ENCODE measurements around the gene GPATCH11.

Gene GPATCH11

GRCh38 chr2:37104178-37104577 lies 19.9 kb downstream of the GPATCH11 start:
- H3K4ac ChIP-seq (ENCODE audit: low read length): no peak overlapping the region
- no peak overlapping the region for H2AFZ ChIP-seq (ENCODE audit: low read length)
- H3K27ac ChIP-seq (replicated peaks; ENCODE audit: low read length): no peak overlapping the region
- H3K79me1 ChIP-seq (ENCODE audit: low read depth, low read length): no peaks in the 10 kb centered on the region
- H3K14ac ChIP-seq (ENCODE audit: low read length): no peak overlapping the region
- H4K91ac ChIP-seq (ENCODE audit: low read depth, low read length, poor library complexity): no peak overlapping the region
- H3K4me2 ChIP-seq (ENCODE audit: insufficient read depth, low read length, poor library complexity, severe bottlenecking): no peak overlapping the region
- H3K9me3 ChIP-seq (replicated peaks in 1 of 2; ENCODE audit: control insufficient read depth in 2 of 2, insufficient read depth in 1 of 2, low read depth in 1 of 2, low read length in 2 of 2): no peaks in the 10 kb centered on the region
- H3K36me3 ChIP-seq (replicated peaks in 1 of 2; ENCODE audit: control insufficient read depth in 2 of 2, insufficient read depth in 2 of 2, low read length in 2 of 2): peaks cover 4 to 71% of the 10 kb centered on the region in 2 donors
- no peak overlapping the region for H4K8ac ChIP-seq (ENCODE audit: low read depth, low read length)
- no peak overlapping the region for H2BK12ac ChIP-seq (ENCODE audit: low read length)
- no peaks in the 10 kb centered on the region for H3K4me1 ChIP-seq (ENCODE audit: control insufficient read depth in 2 of 2, insufficient read depth in 1 of 2, low read depth in 1 of 2, low read length in 2 of 2)
- no peak overlapping the region for H3K18ac ChIP-seq (ENCODE audit: low read length)
- H2AK5ac ChIP-seq (ENCODE audit: low read depth, low read length): no peak overlapping the region
- no peak overlapping the region for H3K9ac ChIP-seq (ENCODE audit: low read depth, low read length, poor library complexity)
- peaks cover 0 to 2% (median 0%) of the 10 kb centered on the region in 3 experiments for H3K27me3 ChIP-seq (ENCODE audit: control insufficient read depth in 3 of 3, insufficient read depth in 3 of 3, low read depth in 1 of 3, low read length in 3 of 3)
- WGBS, 2 donors (ENCODE audit: extremely low coverage in 2 of 2, insufficient read length in 2 of 2, insufficient replicate concordance in 1 of 2): no CpG with 5 or more reads among the region's 2 CpGs
- no peak overlapping the region for H2BK15ac ChIP-seq (ENCODE audit: low read length)
- no peak for DNase-seq (ENCODE audit: low spot score)
- no peak overlapping the region for H2BK120ac ChIP-seq (ENCODE audit: low read depth, low read length)
- H3K4me3 ChIP-seq (ENCODE audit: low read length in 2 of 2): no peak overlapping the region
- H2BK5ac ChIP-seq (ENCODE audit: low read length): no peak overlapping the region
- no peak overlapping the region for H3K23ac ChIP-seq (ENCODE audit: low read depth, low read length, poor library complexity)

GRCh38 chr2:37105150-37105549 lies 20.8 kb downstream of the GPATCH11 start:
- H3K4me3 ChIP-seq (ENCODE audit: low read length in 2 of 2): no peak overlapping the region
- H3K4ac ChIP-seq (ENCODE audit: low read length): no peak overlapping the region
- H2BK5ac ChIP-seq (ENCODE audit: low read length): no peak overlapping the region
- WGBS, 2 donors (ENCODE audit: extremely low coverage in 2 of 2, insufficient read length in 2 of 2, insufficient replicate concordance in 1 of 2): no CpG with 5 or more reads among the region's 5 CpGs
- H3K18ac ChIP-seq (ENCODE audit: low read length): no peak overlapping the region
- H3K79me1 ChIP-seq (ENCODE audit: low read depth, low read length): no peaks in the 10 kb centered on the region
- no peak overlapping the region for H2BK120ac ChIP-seq (ENCODE audit: low read depth, low read length)
- H3K9me3 ChIP-seq (replicated peaks in 1 of 2; ENCODE audit: control insufficient read depth in 2 of 2, insufficient read depth in 1 of 2, low read depth in 1 of 2, low read length in 2 of 2): no peaks in the 10 kb centered on the region
- no peaks in the 10 kb centered on the region for H3K4me1 ChIP-seq (ENCODE audit: control insufficient read depth in 2 of 2, insufficient read depth in 1 of 2, low read depth in 1 of 2, low read length in 2 of 2)
- no peak for DNase-seq (ENCODE audit: low spot score)
- H2AK5ac ChIP-seq (ENCODE audit: low read depth, low read length): no peak overlapping the region
- peaks cover 4 to 71% of the 10 kb centered on the region in 2 donors for H3K36me3 ChIP-seq (replicated peaks in 1 of 2; ENCODE audit: control insufficient read depth in 2 of 2, insufficient read depth in 2 of 2, low read length in 2 of 2)
- no peak overlapping the region for H2BK15ac ChIP-seq (ENCODE audit: low read length)
- no peaks in the 10 kb centered on the region for H3K27me3 ChIP-seq (ENCODE audit: control insufficient read depth in 3 of 3, insufficient read depth in 3 of 3, low read depth in 1 of 3, low read length in 3 of 3)
- no peak overlapping the region for H3K9ac ChIP-seq (ENCODE audit: low read depth, low read length, poor library complexity)
- no peak overlapping the region for H3K14ac ChIP-seq (ENCODE audit: low read length)
- H2AFZ ChIP-seq (ENCODE audit: low read length): no peak overlapping the region
- no peak overlapping the region for H4K8ac ChIP-seq (ENCODE audit: low read depth, low read length)
- no peak overlapping the region for H3K23ac ChIP-seq (ENCODE audit: low read depth, low read length, poor library complexity)
- H3K27ac ChIP-seq (replicated peaks; ENCODE audit: low read length): no peak overlapping the region
- no peak overlapping the region for H4K91ac ChIP-seq (ENCODE audit: low read depth, low read length, poor library complexity)
- no peak overlapping the region for H3K4me2 ChIP-seq (ENCODE audit: insufficient read depth, low read length, poor library complexity, severe bottlenecking)
- H2BK12ac ChIP-seq (ENCODE audit: low read length): no peak overlapping the region

GRCh38 chr2:37109523-37109922 lies 25.2 kb downstream of the GPATCH11 start:
- no peak overlapping the region for H2BK12ac ChIP-seq (ENCODE audit: low read length)
- no peak overlapping the region for H3K23ac ChIP-seq (ENCODE audit: low read depth, low read length, poor library complexity)
- H2AFZ ChIP-seq (ENCODE audit: low read length): no peak overlapping the region
- no peak overlapping the region for H2BK120ac ChIP-seq (ENCODE audit: low read depth, low read length)
- no peak for DNase-seq (ENCODE audit: low spot score)
- H3K27me3 ChIP-seq (ENCODE audit: control insufficient read depth in 3 of 3, insufficient read depth in 3 of 3, low read depth in 1 of 3, low read length in 3 of 3): no peaks in the 10 kb centered on the region
- no peak overlapping the region for H3K9ac ChIP-seq (ENCODE audit: low read depth, low read length, poor library complexity)
- H3K27ac ChIP-seq (replicated peaks; ENCODE audit: low read length): no peak overlapping the region
- WGBS, 2 donors (ENCODE audit: extremely low coverage in 2 of 2, insufficient read length in 2 of 2, insufficient replicate concordance in 1 of 2): no CpG with 5 or more reads among the region's 4 CpGs
- H3K4ac ChIP-seq (ENCODE audit: low read length): no peak overlapping the region
- no peak overlapping the region for H4K8ac ChIP-seq (ENCODE audit: low read depth, low read length)
- no peaks in the 10 kb centered on the region for H3K4me1 ChIP-seq (ENCODE audit: control insufficient read depth in 2 of 2, insufficient read depth in 1 of 2, low read depth in 1 of 2, low read length in 2 of 2)
- H4K91ac ChIP-seq (ENCODE audit: low read depth, low read length, poor library complexity): no peak overlapping the region
- no peak overlapping the region for H3K4me2 ChIP-seq (ENCODE audit: insufficient read depth, low read length, poor library complexity, severe bottlenecking)
- H3K36me3 ChIP-seq (replicated peaks in 1 of 2; ENCODE audit: control insufficient read depth in 2 of 2, insufficient read depth in 2 of 2, low read length in 2 of 2): peaks cover 2 to 79% of the 10 kb centered on the region in 2 donors
- no peak overlapping the region for H2BK5ac ChIP-seq (ENCODE audit: low read length)
- no peak overlapping the region for H2BK15ac ChIP-seq (ENCODE audit: low read length)
- no peak overlapping the region for H3K4me3 ChIP-seq (ENCODE audit: low read length in 2 of 2)
- no peaks in the 10 kb centered on the region for H3K79me1 ChIP-seq (ENCODE audit: low read depth, low read length)
- H3K18ac ChIP-seq (ENCODE audit: low read length): no peak overlapping the region
- no peaks in the 10 kb centered on the region for H3K9me3 ChIP-seq (replicated peaks in 1 of 2; ENCODE audit: control insufficient read depth in 2 of 2, insufficient read depth in 1 of 2, low read depth in 1 of 2, low read length in 2 of 2)
- H3K14ac ChIP-seq (ENCODE audit: low read length): no peak overlapping the region
- no peak overlapping the region for H2AK5ac ChIP-seq (ENCODE audit: low read depth, low read length)

- H3K4me3 ChIP-seq (ENCODE audit: low read length in 2 of 2): no peak overlapping the region
- H3K9me3 ChIP-seq (replicated peaks in 1 of 2; ENCODE audit: control insufficient read depth in 2 of 2, insufficient read depth in 1 of 2, low read depth in 1 of 2, low read length in 2 of 2): no peaks in the 10 kb centered on the region
- no peak overlapping the region for H4K8ac ChIP-seq (ENCODE audit: low read depth, low read length)
- H3K4me1 ChIP-seq (ENCODE audit: control insufficient read depth in 2 of 2, insufficient read depth in 1 of 2, low read depth in 1 of 2, low read length in 2 of 2): no peaks in the 10 kb centered on the region
- no peak overlapping the region for H2BK120ac ChIP-seq (ENCODE audit: low read depth, low read length)
- H3K27ac ChIP-seq (replicated peaks; ENCODE audit: low read length): no peak overlapping the region
- no peaks in the 10 kb centered on the region for H3K79me1 ChIP-seq (ENCODE audit: low read depth, low read length)
- H2AK5ac ChIP-seq (ENCODE audit: low read depth, low read length): no peak overlapping the region
- no CpG with 5 or more reads among the region's 4 CpGs for whole genome bisulfite sequencing, 2 donors (ENCODE audit: extremely low coverage in 2 of 2, insufficient read length in 2 of 2, insufficient replicate concordance in 1 of 2)
- H3K27me3 ChIP-seq (ENCODE audit: control insufficient read depth in 3 of 3, insufficient read depth in 3 of 3, low read depth in 1 of 3, low read length in 3 of 3): no peaks in the 10 kb centered on the region
- no peak overlapping the region for H3K23ac ChIP-seq (ENCODE audit: low read depth, low read length, poor library complexity)
- no peak overlapping the region for H4K91ac ChIP-seq (ENCODE audit: low read depth, low read length, poor library complexity)
- H2BK15ac ChIP-seq (ENCODE audit: low read length): no peak overlapping the region
- DNase-seq (ENCODE audit: low spot score): no peak
- no peak overlapping the region for H2BK12ac ChIP-seq (ENCODE audit: low read length)
- no peak overlapping the region for H3K18ac ChIP-seq (ENCODE audit: low read length)
- H2AFZ ChIP-seq (ENCODE audit: low read length): no peak overlapping the region
- H3K4ac ChIP-seq (ENCODE audit: low read length): no peak overlapping the region
- no peak overlapping the region for H2BK5ac ChIP-seq (ENCODE audit: low read length)
- no peak overlapping the region for H3K14ac ChIP-seq (ENCODE audit: low read length)
- no peak overlapping the region for H3K9ac ChIP-seq (ENCODE audit: low read depth, low read length, poor library complexity)
- H3K36me3 ChIP-seq (replicated peaks in 1 of 2; ENCODE audit: control insufficient read depth in 2 of 2, insufficient read depth in 2 of 2, low read length in 2 of 2): peaks cover 2 to 81% of the 10 kb centered on the region in 2 donors
- no peak overlapping the region for H3K4me2 ChIP-seq (ENCODE audit: insufficient read depth, low read length, poor library complexity, severe bottlenecking)
Observed at GRCh38 chr2:37110306-37111212, 26.2 kb downstream of the GPATCH11 start.

Data from neuronal stem cell (in vitro differentiated cells).